CD4-positive, alpha-beta T cell (primary cell): ENCODE data around the gene SEMA5A. TPM values are rescaled to one million over a fixed set of nuclear protein-coding genes. Genes with fewer than 3 reads are reported as not detected.
"Not testable (repeated sequence)": the region's sequence is repeated elsewhere in the genome, so short reads cannot be mapped to it uniquely, and the experiment has no call there.

Experiments used
- ATAC-seq: fragments of 200-7000 bp; cut with Tn5 transposase; one replicate; pipeline ENCODE4 v1.10.0; 2022; ENCODE audit warnings: mild to moderate bottlenecking; ENCODE audit not compliant: poor library complexity
- CTCF ChIA-PET: fragments of 350-600 bp; sonication (Branson Sonifier 250); formaldehyde crosslinking; loops from one replicate; lab custom pipeline; 2021; ENCODE audit warnings: antibody characterized with exemption, inconsistent platforms; lab: Charles Lee
- POLR2A ChIA-PET: fragments of 350-600 bp; sonication (Branson Sonifier 250); formaldehyde crosslinking; loops from one replicate; lab custom pipeline; 2021; ENCODE audit warnings: antibody characterized with exemption, inconsistent platforms; lab: Charles Lee
- DNase-seq, 14 experiments: peaks; one replicate each; pipeline ENCODE4 v3.0.0-alpha.2; 2013 to 2020; ENCODE audit warnings: mixed read lengths in 2 of 14
- H3K27ac ChIP-seq, 2 donors: one replicate each; pipeline versions ENCODE4 v1.5.1 to v1.7.0; 2013; ENCODE audit warnings: low read length in 2 of 2, low read depth in 1 of 2, mild to moderate bottlenecking in 1 of 2
- H3K27me3 ChIP-seq, 2 experiments: 1 replicate in 1 of 2; 2 replicates in 1 of 2; pipeline versions ENCODE4 v1.6.1 to v1.7.0; 2013; ENCODE audit warnings: low read length in 2 of 2, control low read depth in 1 of 2, mild to moderate bottlenecking in 1 of 2, moderate library complexity in 1 of 2; ENCODE audit not compliant: insufficient read depth in 2 of 2, control insufficient read depth in 1 of 2
- H3K36me3 ChIP-seq: one replicate; pipeline ENCODE4 v1.6.1; 2013; ENCODE audit warnings: low read length, control low read depth; ENCODE audit not compliant: insufficient read depth
- H3K4me1 ChIP-seq: one replicate; pipeline ENCODE4 v1.6.1; 2013; ENCODE audit warnings: low read length, control low read depth; ENCODE audit not compliant: insufficient read depth
- H3K4me3 ChIP-seq: one replicate; pipeline ENCODE4 v1.5.1; 2013; ENCODE audit warnings: mild to moderate bottlenecking, low read length, moderate library complexity
- H3K9me3 ChIP-seq, 2 experiments: 1 replicate in 1 of 2; 2 replicates in 1 of 2; pipeline versions ENCODE4 v1.6.1 to v1.7.0; 2013; ENCODE audit warnings: low read length in 2 of 2, mild to moderate bottlenecking in 2 of 2, control low read depth in 1 of 2, moderate library complexity in 1 of 2; ENCODE audit not compliant: control insufficient read depth in 1 of 2, insufficient read depth in 1 of 2
- H3K27ac Mint-ChIP-seq: one replicate; pipeline ENCODE4 v1.8.0; 2020; ENCODE audit warnings: mixed read lengths
- H3K27me3 Mint-ChIP-seq: one replicate; pipeline ENCODE4 v1.8.0; 2021; ENCODE audit warnings: mixed read lengths
- H3K36me3 Mint-ChIP-seq: one replicate; pipeline ENCODE4 v1.8.0; 2021; ENCODE audit warnings: low read depth, mixed read lengths
- H3K4me1 Mint-ChIP-seq: one replicate; pipeline ENCODE4 v1.8.0; 2021; ENCODE audit warnings: low read depth, mixed read lengths
- H3K4me3 Mint-ChIP-seq: one replicate; pipeline ENCODE4 v1.8.0; 2020; ENCODE audit warnings: mild to moderate bottlenecking, mixed read lengths
- H3K9me3 Mint-ChIP-seq: one replicate; pipeline ENCODE4 v1.8.0; 2020; ENCODE audit warnings: mixed read lengths
- intact Hi-C, 2 experiments: fragments of 100-400 bp; cut with DNase I in 1 of 2; cut with micrococcal nuclease in 1 of 2; formaldehyde crosslinking; loops; one replicate each; pipeline versions ENCODE4 v1.15.1 to v1.9.0; 2023 to 2025; cut with DNase I, micrococcal nuclease
- total RNA-seq, 174 experiments: library from RNA in 2 of 174; stranded (reverse) in 2 of 174; gene quantifications; one replicate each; pipeline ENCODE4 v1.2.3 and lab custom pipeline; 2021 to 2026
- TF ChIP-seq, protein P1 (sequence below): fragments of 200-600 bp; IDR thresholded peaks from one replicate; pipeline ENCODE4 v1.8.0; 2022; ENCODE audit warnings: antibody characterized with exemption, mild to moderate bottlenecking

Gene SEMA5A
- total RNA-seq, 2 experiments from 2014 or later, result 2.0 to 2.9 TPM

GRCh38 chr5:9408964-9409363 lies 136.9 kb downstream of the SEMA5A start:
- Mint-ChIP-seq H3K9me3 (no peaks in the 10 kb centered on the region), H3K27me3 (no peaks in the 10 kb centered on the region), H3K4me1 (no peaks in the 10 kb centered on the region), H3K27ac (no peak overlapping the region), H3K36me3 (no peaks in the 10 kb centered on the region), H3K4me3 (no peak overlapping the region)
- Histone ChIP-seq H3K9me3 (no peaks in the 10 kb centered on the region), H3K27me3 (no peaks in the 10 kb centered on the region), H3K27ac (no peak overlapping the region), H3K36me3 (no peaks in the 10 kb centered on the region), H3K4me1 (no peaks in the 10 kb centered on the region), H3K4me3 (no peak overlapping the region)
- intact Hi-C loops, result no loop called here
- TF ChIP-seq, protein P1, sequence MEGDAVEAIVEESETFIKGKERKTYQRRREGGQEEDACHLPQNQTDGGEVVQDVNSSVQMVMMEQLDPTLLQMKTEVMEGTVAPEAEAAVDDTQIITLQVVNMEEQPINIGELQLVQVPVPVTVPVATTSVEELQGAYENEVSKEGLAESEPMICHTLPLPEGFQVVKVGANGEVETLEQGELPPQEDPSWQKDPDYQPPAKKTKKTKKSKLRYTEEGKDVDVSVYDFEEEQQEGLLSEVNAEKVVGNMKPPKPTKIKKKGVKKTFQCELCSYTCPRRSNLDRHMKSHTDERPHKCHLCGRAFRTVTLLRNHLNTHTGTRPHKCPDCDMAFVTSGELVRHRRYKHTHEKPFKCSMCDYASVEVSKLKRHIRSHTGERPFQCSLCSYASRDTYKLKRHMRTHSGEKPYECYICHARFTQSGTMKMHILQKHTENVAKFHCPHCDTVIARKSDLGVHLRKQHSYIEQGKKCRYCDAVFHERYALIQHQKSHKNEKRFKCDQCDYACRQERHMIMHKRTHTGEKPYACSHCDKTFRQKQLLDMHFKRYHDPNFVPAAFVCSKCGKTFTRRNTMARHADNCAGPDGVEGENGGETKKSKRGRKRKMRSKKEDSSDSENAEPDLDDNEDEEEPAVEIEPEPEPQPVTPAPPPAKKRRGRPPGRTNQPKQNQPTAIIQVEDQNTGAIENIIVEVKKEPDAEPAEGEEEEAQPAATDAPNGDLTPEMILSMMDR, result no peak
- DNase-seq (no peak), ATAC-seq (no peak)
- ChIA-PET POLR2A (no interaction called here), CTCF (no interaction called here)

DNA sequence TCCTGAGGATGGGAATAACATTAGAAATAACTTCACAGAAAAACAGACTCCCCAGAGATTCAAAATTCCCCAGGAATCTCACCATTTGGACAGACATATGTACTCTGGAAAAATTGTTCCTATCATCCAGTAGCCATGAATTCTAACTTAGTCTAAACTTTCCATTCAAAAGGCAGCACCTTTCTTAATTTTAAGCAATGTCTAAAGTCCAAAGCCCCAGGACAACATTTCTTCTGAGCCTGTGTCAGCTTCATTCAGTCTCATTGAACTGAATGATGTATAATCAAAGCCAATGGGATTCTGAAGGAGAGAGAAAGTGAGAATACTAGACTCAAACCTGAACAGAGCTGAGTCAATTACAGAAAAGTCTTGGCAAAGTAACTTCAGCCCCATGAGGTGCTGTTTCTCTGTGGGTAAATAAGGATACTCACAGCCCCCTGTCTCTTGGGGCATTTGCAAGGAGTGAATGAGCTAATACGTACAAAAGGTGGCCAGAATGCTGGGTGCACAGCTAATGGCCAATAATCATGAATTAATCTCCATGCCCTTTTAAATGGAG lies 140.6 kb downstream of the SEMA5A start:
- Mint-ChIP-seq H3K27ac (no peak overlapping the region), H3K4me1 (no peaks in the 10 kb centered on the region), H3K36me3 (no peaks in the 10 kb centered on the region), H3K9me3 (peaks cover 3% of the 10 kb centered on the region), H3K27me3 (no peaks in the 10 kb centered on the region), H3K4me3 (no peak overlapping the region)
- POLR2A ChIA-PET, result no interaction called here
- intact Hi-C loops, result no loop called here
- Histone ChIP-seq H3K27me3 (no peaks in the 10 kb centered on the region), H3K36me3 (no peaks in the 10 kb centered on the region), H3K27ac (no peak overlapping the region), H3K9me3 (no peaks in the 10 kb centered on the region), H3K4me3 (no peak overlapping the region), H3K4me1 (no peaks in the 10 kb centered on the region)
- no peak for ATAC-seq
- CTCF ChIA-PET, result no interaction called here
- no peak for DNase-seq
- TF ChIP-seq, protein P1, result no peak

DNA sequence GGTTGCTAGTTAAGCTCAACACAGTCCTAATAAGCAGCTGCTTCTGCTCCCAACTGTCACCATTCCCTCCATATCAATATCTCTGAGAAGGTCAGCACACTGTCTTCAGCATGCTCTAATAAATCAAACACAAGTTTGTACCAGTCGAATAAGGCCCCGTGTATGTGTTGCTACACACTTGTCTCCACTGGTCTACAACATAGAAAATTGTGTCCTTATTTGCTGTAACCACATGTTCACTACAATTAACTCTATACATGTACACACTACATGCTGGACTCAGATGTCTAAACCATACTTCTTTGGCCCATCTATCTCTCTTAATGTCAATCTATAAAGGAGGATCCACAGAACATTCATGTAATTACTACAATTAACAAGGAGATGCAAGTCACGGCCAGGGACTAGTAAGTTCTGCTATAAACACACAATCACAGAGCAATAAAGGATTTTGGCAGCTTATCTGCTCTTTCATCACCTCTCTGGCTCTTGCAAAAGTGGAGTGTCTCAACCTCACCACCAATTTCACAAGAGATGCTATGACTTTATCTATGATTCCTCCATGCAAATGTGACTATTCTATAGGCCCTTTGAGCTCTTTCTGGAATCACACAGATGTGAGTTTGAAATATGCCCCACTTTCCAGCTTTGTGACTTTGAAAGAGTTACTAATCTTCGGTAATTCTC lies 143.9 kb downstream of the SEMA5A start:
- POLR2A ChIA-PET, result no interaction called here

DNA sequence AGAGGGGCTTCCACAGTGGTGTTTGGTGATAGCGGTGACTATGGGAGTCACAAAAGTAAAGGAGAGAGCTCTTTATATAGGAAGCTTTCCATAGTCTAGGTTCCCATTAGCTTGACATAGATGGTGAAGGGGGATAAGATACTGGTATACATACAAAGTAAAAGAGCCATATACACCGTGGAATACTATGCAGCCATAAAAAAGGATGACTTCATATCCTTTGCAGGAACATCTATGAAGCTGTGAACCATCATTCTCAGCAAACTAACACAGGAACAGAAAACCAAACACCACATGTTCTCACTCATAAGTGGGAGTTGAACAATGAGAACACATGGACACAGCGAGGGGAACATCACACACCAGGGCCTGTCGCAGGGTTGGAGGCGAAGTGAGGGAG lies 146.1 kb downstream of the SEMA5A start:
- DNase-seq, POLR2A ChIA-PET, H3K9me3 ChIP-seq, CTCF ChIA-PET, intact Hi-C loops, H3K9me3 Mint-ChIP-seq, H3K4me3 ChIP-seq, H3K36me3 ChIP-seq, H3K4me1 ChIP-seq, ATAC-seq, H3K27me3 Mint-ChIP-seq, H3K36me3 Mint-ChIP-seq, H3K4me3 Mint-ChIP-seq, H3K27ac ChIP-seq, H3K4me1 Mint-ChIP-seq, H3K27ac Mint-ChIP-seq, H3K27me3 ChIP-seq: not testable (repeated sequence)

More for the DNA sequence above, 143.9 kb downstream of the SEMA5A start:
- DNase-seq, result no peak
- Histone ChIP-seq H3K36me3 (no peaks in the 10 kb centered on the region), H3K4me1 (no peaks in the 10 kb centered on the region), H3K9me3 (no peaks in the 10 kb centered on the region), H3K4me3 (no peak overlapping the region), H3K27me3 (no peaks in the 10 kb centered on the region), H3K27ac (no peak overlapping the region)
- no peaks in the 10 kb centered on the region for H3K27me3 Mint-ChIP-seq
- TF ChIP-seq, protein P1, result no peak
- H3K4me3 Mint-ChIP-seq, result no peak overlapping the region
- no peaks in the 10 kb centered on the region for H3K36me3 Mint-ChIP-seq
- CTCF ChIA-PET, result no interaction called here
- no peaks in the 10 kb centered on the region for H3K4me1 Mint-ChIP-seq
- peaks cover 3% of the 10 kb centered on the region for H3K9me3 Mint-ChIP-seq
- no peak for ATAC-seq
- no peak overlapping the region for H3K27ac Mint-ChIP-seq
- intact Hi-C loops, result no loop called here
